ENCODE results near the gene GPR78. TPM values are rescaled to one million over a fixed set of nuclear protein-coding genes. Genes with fewer than 3 reads are reported as not detected.

GPR78 gene
- total RNA-seq, 1 experiment from 2014 or later: 3.4 TPM

DNA sequence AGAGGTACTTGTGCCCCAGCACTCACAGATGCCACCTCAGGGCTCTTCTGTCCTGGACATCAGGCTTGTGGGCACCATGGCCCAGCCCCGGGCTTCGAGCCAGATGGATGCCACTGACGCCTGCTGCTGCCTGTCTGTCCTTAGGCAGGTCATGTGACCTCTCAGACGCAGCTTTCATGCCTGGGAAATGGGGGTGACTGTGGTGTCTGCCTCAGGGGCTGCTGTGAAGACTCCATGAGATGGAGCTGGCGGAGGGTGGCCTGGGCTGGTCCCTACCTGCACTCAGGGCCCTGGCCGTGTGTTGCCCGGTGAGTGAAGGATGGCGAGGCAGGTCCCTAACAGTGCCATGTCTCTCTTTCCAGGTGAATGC, 18.9 kb downstream of the GPR78 start:
- H2BK15ac ChIP-seq (ENCODE audit: low read depth, low read length): no peak overlapping the region
- H3K4me3 Mint-ChIP-seq: no peak overlapping the region
- TF ChIP-seq, protein P1, sequence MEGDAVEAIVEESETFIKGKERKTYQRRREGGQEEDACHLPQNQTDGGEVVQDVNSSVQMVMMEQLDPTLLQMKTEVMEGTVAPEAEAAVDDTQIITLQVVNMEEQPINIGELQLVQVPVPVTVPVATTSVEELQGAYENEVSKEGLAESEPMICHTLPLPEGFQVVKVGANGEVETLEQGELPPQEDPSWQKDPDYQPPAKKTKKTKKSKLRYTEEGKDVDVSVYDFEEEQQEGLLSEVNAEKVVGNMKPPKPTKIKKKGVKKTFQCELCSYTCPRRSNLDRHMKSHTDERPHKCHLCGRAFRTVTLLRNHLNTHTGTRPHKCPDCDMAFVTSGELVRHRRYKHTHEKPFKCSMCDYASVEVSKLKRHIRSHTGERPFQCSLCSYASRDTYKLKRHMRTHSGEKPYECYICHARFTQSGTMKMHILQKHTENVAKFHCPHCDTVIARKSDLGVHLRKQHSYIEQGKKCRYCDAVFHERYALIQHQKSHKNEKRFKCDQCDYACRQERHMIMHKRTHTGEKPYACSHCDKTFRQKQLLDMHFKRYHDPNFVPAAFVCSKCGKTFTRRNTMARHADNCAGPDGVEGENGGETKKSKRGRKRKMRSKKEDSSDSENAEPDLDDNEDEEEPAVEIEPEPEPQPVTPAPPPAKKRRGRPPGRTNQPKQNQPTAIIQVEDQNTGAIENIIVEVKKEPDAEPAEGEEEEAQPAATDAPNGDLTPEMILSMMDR (conservative IDR thresholded peaks at IDR 0.05): no peak

More for the DNA sequence above, 18.9 kb downstream of the GPR78 start:
- Histone ChIP-seq H3K4me1 (ENCODE audit: insufficient read depth, low read length) (no peaks in the 10 kb centered on the region), H4K5ac (ENCODE audit: insufficient read length, low read depth, low read length) (no peak overlapping the region), H2AFZ (ENCODE audit: low read length) (no peak overlapping the region), H3K79me1 (ENCODE audit: insufficient read depth, low read depth, low read length, poor library complexity, severe bottlenecking) (no peaks in the 10 kb centered on the region), H2BK120ac (ENCODE audit: low read depth, low read length, poor library complexity, severe bottlenecking) (no peak overlapping the region), H4K8ac (replicated peaks; ENCODE audit: insufficient read length, low read depth, low read length) (no peak overlapping the region), H3K14ac (ENCODE audit: insufficient read depth, low read length) (no peak overlapping the region), H3K23me2 (ENCODE audit: insufficient read length, low read depth, low read length, poor library complexity, severe bottlenecking) (no peaks in the 10 kb centered on the region), H4K91ac (ENCODE audit: insufficient read length, low read depth, low read length) (no peak overlapping the region), H3K9ac (ENCODE audit: extremely low read depth, insufficient read length, low read length) (no peak overlapping the region), H3K27ac (ENCODE audit: insufficient read length, low read depth, low read length) (no peak overlapping the region), H3K79me2 (ENCODE audit: insufficient read depth, low read length) (no peaks in the 10 kb centered on the region), H2BK12ac (ENCODE audit: insufficient read length, low read depth, low read length) (no peak overlapping the region), H3K9me3 (ENCODE audit: control insufficient read depth, low read depth, low read length) (no peaks in the 10 kb centered on the region), H2BK5ac (ENCODE audit: insufficient read length, low read length) (no peak overlapping the region), H3K4me2 (ENCODE audit: insufficient read depth, insufficient read length, low read length) (no peak overlapping the region), H2BK20ac (ENCODE audit: low read depth, low read length, poor library complexity, severe bottlenecking) (no peak overlapping the region), H3K4ac (ENCODE audit: low read depth, low read length) (no peak overlapping the region), H3K18ac (ENCODE audit: insufficient read length, low read depth, low read length) (no peak overlapping the region), H3T11ph (ENCODE audit: low read length) (no peak overlapping the region), H2AK5ac (ENCODE audit: insufficient read length, low read length) (no peak overlapping the region), H3K23ac (ENCODE audit: insufficient read length, low read depth, low read length) (no peak overlapping the region), H3K56ac (ENCODE audit: insufficient read length, low read depth, low read length) (no peak overlapping the region), H4K20me1 (ENCODE audit: control insufficient read depth, insufficient read depth, insufficient read length) (no peaks in the 10 kb centered on the region), H3K27me3 (ENCODE audit: insufficient read depth, low read length) (no peaks in the 10 kb centered on the region)
- Mint-ChIP-seq H3K27ac (no peak overlapping the region), H3K4me1 (peaks cover 5 to 11% of the 10 kb centered on the region in 2 experiments), H3K9me3 (no peaks in the 10 kb centered on the region), H3K27me3 (ENCODE audit: low read depth) (no peaks in the 10 kb centered on the region), H3K36me3 (ENCODE audit: insufficient read depth in 1 of 3, low read depth in 3 of 3) (peaks cover 0 to 61% (median 37%) of the 10 kb centered on the region in 3 experiments; a peak in 5 of 7 replicates)
- no CpG with 5 or more reads among the region's 8 CpGs for WGBS (ENCODE audit: extremely low coverage, insufficient read length, low lambda C conversion rate)
- no peak for DNase-seq
